Inferior parietal cortex (tissue), 1 donor: ENCODE data around the gene NEK8.
"Not testable (repeated sequence)": the region's sequence is repeated elsewhere in the genome, so short reads cannot be mapped to it uniquely, and the experiment has no call there.

Source experiments
- DNase-seq: peaks from one replicate; pipeline ENCODE4 v3.0.0-alpha.2; 2016; ENCODE audit errors: extremely low spot score

Gene NEK8

DNA sequence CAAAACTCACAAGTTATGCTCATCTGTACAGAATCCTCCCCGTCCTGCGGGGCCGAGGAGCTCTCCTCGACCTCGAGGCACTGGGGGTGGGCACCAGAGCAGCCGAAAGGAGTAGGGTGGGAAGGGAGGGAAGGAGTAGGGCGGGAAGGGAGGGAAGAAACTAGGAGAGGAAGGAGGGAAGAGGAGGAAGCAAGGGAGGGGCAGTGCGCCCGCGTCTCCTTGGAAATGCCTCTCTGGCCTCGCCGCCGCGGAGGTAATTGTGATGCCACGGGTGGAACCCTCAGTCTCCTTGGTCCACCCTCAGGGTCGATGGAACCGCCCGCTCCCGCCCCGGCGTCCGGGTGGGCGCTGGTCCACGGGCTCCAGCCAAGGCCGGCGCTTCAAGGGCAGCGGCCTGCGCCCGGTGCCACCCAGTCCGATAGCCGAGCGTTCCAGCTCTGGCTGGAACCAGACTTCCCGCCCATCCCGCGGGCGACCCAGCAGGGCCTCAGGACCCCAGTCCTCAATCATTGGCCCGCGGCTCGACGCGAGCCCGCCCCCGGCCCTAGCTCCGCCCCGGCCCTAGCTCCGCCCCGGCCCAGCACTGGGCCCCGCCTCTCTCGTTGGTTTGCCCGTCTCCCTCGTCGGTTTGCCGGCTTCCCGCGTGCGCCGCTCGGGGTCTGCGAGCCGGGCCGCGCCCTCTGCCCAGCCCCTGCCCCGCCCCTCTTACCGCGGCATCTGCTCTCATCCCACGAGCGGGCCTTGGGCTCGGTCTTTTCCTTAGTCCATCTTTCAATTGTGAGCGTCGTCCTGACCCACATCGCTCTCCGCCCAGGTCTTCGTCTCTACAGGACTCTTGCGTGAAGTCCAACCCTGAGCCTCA lies 17.5 kb upstream of the NEK8 start:
- peak; percentile 74 for DNase-seq

DNA sequence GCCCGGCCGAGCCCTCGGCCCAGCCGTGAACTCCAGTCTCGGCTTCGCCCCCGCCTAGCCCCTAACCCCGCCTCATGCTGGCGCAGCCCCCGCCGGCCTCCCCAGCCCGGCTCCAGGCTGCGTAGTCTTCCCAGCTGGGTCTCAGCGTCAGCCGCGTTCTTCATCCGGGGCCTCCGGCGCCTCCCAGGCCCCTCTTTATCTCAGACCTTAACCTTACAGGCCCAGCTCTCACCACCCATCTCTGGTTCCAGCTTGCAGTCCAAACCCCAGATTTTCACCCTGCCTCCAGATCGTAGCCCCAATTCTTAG lies 16.9 kb upstream of the NEK8 start, which contains the start of gene PROCA1:
Gene PROCA1 (minus strand): TSS at position 166 of the 309 bp plus-strand sequence. CDS start 228 bp downstream, outside the sequence.
- no peak for DNase-seq

DNA sequence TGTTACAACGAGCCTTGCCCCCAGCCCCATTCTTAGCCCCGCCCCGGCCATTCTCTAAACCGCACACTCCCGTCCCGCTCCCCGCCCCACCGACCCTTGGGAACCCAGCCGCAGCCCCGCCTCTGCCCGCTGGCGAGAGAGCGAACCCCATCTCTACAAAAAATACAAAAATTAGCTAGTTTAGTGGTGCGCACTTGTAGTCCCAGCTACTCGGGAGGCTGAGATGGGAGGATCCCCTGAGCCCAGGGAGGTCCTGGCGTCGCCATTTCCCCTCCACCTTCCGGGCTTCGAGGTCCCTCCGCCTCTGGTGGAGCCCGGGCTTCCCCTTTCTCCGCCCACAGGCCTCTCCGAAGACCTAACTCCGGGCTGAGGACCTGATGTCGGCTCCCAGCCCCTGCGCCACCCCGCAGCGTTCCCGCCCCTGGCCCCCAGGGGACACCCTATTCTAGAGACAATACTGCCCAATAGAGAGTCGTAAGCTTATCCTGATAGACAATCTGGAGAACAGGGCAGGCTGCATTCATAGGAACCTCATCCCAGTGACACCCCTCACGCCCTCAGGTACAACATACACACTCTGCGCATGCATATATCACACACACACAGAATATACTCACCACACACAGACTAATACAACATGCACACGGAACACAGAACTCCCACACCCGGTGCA lies 16.4 kb upstream of the NEK8 start:
- no peak for DNase-seq

DNA sequence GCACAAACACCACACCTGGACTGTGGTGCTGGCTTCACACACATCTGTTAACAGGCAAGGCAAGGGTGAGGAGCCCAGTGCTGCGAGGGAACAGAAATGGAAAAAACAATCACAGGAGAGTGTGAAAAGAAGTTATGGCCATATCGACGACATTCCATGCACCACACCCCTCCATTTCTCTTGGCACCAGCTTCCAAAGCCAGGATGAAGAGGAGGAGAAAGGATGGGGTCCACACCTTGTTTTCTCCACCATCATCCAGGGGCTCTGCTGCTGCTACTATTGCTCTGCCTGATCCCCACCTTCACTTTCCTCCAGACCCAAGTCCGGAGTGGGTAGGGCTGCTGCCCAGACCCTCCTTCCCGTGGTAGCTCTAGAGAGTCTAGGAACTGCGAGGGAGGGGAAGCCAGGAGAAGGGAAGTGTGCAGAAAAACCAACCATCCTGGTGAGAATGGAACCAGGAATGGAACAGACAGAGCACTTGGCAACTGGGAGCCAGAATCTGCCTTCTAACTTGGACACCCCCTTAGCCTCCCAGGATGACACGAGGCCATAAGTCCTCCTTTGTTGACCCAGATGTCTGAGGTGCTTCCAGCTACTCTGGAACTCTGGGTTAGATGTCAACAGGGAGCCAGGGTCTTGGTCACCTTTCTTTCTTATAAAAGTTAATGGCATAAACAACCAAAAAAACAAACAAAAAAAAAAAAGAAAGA lies 15.7 kb upstream of the NEK8 start:
- no peak for DNase-seq

DNA sequence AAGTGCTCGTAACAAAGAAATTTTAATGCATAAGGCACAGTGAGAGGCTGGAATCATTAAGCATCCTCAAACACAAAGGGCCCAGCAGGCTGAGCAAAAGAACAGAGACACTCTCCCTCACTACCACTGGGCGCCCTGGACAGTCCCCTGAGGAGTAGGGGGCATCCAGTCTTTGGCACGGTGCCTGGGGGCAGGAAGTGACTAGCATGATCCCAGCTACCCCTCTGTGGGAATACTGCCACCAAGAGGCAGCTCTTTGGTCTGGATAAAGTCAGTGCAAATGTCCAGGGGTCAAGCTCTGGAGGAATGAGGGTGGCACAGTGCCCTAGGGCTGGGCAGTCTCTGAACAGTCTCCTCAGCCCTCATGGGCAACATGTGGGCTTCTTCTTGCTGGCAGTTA lies 14.3 kb upstream of the NEK8 start:
- DNase-seq = no peak

DNA sequence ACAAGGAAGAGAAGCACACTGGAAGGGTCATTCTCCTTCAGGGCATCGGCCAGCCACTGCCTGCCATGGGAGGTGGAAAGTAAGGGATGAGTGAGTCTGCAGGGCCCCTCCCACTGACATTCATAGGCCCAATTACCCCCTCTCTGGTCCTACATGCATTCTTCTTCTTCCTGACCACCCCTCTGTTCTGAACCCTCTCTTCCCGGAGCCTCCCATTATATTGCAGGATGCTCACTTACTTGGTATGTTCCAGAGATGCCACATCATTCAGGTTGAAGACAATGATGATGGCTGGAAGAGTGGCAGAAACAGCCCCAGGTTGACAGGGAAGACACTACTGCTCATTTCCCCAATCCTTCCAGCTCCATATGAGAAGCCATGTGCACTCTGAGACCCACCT lies 13.4 kb upstream of the NEK8 start:
- DNase-seq = no peak

DNA sequence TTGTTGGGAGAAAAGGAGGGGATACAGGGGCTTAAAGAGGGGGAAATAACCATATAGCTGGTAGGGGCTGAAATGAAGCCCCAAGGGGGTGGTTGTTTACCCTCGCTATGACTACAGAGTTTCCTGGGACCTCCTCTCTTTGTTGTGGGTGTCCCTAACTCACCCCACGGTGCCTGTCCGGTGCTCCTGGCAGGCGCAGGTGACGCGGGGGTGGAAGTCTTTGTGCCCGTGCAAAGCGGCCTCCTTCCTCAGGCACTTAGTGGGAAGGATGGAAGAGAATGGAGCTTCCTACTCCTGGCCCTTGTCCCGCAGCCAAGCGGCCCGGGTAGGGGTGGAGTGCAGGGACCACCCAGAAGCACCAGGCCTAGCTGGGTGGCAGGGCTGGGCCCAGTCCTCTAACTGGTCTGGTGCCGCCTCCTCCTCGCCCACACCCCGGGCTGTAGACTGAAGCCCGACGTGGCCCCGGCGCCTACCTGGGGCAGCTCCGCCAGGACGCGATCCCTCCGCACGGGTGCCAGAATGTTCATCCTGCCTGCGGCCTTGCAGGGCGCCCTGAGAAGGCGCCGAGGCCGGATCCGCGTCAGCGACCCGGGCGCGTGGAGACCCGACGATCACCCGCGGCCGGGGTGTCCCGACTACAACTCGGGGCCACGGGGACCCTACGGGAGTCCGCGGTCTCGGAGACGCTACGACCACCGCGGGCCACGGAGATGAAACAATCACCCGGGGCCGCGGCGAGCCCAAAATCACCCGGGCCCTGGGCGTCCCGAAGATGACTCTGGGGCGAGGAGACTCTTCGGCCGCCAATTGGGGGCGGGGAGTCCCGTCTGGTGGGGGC lies 11.6 kb upstream of the NEK8 start:
- DNase-seq = no peak

DNA sequence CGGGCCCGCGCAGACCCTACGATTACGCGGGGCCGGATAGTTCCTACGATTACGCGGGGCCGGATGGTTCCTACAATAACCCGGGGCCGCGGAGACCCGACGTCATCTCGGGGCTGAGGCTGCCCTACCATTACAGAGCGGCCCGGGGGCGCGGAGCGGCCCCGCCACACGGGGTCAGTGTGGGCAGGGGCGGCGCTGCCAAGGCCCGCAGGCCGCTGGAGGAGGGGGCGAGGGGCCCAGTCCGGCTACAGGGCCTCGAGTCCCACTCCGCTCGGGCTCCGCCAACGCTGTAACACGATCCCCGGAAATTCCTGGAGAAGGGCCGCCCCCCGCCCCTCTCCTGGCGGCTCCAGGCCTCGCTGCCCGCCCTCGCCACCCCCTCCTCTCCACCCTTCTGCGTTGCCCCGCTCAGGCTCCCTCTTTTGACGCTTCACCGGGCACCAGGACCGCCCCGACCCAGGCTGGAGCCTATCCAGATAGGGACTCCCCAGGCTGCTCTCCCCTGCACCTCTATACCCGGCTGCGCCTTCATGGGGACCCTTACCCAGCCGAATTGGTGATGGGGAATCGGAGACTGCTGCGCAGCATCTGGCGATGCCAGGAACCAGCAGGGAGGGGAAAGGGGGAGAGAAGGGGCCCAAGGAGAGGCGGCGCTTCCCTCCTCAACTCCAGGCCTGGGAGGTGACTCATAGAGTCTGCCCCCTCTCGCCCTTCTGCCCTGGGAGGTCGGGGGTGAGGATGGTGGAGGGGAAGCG lies 10.8 kb upstream of the NEK8 start, which contains the start of gene RAB34:
Gene RAB34 (minus strand): TSS at position 291 of the 755 bp plus-strand sequence. CDS start 602 bp downstream, outside the sequence.
- no peak for DNase-seq

DNA sequence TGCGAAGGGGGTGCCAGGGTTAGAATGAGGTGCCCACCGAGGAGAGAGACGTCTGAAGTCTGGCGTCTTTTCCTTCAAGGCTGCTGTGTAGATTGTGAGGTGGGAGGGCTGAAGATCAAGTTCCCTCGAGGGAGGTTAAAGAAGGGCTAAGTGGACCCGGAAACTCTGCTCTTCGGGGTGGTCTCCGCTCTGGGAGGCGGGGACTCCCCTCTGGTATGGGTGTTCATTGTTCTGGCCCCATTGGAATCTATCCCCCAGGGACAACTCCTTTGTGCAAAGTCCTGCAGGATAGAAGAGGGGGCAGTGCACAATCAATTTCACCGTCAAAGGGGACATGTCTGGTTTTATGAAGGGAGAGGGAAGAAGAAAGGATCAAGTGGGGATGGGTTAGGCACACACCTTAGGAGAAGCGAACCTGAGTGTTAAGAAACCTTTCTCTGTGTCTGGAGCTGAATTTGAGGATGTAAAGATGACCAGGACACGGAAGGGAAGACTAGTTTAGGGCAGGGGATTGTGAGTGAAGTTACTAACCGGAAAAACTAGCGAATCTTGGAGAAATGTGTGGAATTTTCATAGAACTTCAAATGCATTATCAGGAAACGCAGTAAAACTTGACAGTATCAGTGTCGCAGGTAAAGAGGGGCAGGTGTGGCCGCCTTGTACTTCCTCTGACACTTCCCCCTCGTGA lies 10.1 kb upstream of the NEK8 start:
- no peak for DNase-seq

DNA sequence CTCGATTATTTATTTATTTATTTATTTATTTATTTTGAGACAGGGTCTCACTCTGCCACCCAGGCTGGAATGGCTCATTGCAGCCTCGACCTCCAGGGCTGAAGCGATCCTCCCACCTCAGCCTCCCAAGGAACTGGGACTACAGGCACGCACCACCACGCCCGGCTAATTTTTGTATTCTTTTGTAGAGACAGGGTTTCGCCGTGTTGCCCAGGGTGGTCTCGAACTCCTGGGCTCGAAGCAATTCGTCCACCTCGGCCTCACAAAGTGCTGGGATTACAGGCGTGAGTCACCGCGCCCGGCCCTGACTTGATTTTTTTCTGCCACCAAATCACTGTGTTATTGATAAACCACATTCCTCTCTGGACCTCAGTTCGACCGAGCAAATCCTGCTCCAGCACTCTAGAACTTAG lies 9.6 kb upstream of the NEK8 start:
- no peak for DNase-seq

DNA sequence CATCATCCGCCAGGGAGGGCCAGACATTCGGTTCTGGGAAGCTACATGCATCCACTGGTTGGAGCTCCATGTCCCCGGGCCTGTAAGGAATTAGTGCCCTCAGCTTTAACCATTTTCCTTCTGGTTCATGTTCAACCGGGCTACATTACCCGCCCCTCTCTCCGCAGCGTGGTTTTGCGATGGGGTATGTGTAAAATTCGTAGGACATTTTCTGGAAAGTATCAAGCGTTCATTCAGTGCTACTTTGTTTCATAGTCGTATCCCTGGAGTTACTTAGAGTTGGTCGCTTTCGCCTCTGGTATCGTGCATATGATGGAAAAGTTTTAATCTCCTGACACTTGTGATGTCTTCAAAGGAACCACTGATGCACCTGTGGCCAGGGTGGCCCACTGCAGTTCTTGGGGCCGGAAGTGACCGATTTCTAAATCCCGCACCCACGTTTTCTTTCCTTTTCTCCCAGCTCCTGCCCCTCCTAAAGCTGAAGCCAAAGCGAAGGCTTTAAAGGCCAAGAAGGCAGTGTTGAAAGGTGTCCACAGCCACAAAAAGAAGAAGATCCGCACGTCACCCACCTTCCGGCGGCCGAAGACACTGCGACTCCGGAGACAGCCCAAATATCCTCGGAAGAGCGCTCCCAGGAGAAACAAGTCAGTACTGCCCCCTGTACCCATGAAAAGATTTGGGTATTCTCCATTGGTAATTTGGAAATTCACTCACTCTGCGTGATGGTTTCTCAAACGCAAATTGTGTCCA lies 8.2 kb upstream of the NEK8 start:
- DNase-seq = no peak

DNA sequence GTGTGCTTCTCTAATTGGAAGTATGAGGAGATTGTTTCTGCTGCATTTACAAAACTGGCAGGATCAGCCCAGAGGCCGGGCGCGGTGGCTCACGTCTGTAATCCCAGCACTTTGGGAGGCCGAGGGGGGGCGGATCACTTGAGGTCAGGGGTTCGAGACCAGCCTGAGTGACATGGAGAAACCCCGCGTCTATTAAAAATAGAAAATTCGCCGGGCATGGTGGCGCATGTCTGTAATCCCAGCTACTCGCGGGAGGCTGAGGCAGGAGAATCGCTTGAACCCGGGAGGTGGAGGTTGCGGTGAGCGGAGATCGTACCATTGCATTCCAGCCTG lies 7.6 kb upstream of the NEK8 start:
- not testable (repeated sequence) for DNase-seq

DNA sequence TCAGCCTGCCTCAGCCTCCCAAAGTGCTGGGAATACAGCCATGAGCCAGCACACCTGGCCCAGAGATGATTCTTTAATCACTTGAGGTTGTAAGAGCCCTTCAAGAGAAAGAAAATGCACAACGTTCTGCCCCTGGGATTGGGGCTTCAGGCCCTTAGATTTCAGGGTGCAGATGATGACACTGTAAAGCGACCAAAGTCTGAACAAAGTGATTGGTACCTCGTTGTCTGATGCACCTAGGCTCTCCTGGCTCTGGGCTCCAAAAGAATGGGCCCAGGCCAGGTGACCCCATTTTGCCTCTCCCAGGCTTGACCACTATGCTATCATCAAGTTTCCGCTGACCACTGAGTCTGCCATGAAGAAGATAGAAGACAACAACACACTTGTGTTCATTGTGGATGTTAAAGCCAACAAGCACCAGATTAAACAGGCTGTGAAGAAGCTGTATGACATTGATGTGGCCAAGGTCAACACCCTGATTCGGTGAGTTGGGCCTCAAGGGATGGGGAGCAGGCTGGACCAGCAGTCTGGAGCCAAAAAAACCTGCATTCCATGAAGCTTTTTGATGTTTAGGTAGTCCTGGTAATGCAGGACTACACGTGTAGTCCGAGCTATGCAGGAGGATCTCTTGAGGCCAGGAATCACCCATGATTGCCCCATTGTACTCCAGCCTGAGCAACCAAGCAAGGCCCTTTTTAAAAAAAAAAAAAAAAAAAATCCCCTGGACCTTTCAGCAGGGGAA lies 6.0 kb upstream of the NEK8 start:
- DNase-seq = no peak

DNA sequence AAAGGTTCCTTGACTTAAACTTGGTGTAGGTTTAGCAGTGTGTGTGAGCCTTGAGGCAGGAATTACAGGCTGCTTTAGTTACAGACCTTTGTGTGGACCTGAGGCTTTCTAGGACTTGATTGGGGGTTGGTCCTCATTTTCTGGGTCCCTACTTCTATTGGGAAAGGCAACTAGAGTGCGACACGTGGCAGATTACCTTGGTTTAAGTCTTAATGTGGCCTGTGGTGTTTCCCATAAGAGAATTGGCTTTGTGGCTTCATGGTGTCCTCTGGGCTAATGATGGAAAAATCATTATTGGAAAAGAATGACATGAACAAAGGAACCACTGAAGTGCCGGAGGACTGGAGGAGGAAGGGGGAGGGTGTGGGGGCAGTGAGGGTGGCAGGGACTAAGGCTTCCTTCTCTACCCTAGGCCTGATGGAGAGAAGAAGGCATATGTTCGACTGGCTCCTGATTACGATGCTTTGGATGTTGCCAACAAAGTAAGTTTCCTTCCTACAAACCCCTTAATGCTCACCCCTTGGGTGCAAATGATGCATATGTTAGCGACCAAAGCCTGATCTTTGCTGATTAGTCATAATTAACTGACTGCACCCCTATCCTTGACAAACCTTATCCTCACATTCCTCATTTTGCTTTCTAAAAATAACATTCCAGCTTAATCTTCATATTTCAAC lies 5.3 kb upstream of the NEK8 start:
- DNase-seq = no peak

DNA sequence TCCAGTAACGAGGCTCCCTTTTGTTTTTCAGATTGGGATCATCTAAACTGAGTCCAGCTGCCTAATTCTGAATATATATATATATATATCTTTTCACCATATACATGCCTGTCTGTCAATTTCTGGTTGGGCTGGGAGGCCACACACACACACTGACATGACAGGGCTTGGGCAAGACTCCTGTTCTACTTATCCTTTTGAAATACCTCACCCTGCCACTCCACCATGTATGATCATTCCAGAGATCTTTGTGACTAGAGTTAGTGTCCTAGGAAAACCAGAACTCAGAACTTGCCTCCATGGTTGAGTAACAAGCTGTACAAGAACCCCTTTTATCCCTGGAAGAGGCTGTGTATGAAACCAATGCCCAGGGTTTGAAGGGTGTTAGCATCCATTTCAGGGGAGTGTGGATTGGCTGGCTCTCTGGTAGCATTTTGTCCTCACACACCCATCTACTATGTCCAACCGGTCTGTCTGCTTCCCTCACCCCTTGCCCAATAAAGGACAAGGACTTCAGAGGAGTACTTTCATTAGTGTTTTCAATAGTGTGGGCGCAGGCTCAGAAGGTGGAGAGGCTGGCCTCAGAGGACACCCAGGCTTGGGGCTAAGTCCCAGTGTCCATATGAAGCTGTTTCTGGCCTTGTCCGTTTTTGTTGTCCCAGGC lies 4.6 kb upstream of the NEK8 start:
- DNase-seq = not testable (repeated sequence)

DNA sequence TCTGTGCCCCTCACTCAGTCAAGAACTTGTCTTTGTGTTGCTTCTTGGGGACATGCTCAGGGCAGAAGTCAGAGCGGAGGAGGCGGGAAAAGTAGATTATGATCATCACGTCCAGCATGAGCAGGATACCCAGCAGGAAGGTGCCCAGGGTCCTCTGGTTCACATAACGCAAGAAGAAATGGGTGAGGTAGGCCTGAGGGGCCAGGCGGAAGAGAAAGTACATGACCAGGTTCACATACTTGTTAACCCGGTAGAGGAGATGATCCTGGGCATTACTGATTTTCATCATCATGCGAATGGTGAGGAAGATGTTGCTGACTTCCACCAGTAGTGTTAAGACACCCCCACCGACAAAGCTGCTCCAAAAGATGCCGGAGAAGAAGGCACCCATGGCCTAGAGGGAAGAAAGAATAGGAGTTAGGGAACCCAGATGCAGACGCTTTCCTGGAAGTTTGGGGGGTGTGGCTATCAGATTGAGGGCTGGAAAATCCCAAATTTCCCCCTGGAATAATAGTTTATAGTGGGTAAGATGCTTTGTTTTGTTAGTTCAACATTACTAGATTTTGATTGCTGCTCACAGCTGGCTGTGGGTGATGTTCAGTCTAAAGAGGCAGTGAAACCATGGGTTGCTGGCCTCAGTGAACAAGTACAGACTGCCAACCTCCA lies 4.0 kb upstream of the NEK8 start:
- DNase-seq = no peak

DNA sequence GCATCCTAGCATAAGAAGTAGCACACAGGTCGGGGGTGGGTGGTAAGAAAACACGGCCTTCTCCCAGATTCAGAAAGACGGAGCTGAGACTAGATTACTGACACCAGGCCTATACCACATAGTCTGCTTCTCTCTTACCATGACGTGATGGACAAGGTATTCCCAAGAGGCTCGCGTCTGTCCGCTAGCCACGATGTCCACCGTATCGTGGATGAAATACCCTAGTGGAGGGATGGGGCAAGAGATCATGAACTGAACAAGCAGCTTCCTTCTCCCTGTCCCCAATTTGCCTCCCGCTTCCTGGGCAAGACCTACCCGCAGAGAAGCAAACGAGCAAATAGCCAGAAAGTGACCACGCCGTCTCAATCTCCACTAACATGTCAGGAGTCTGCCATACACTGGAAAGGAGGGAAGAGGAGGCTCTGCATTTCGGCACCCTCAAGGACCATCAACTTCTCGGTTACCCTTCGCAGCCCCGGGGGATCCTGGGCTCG lies 3.4 kb upstream of the NEK8 start:
- peak; percentile 11 for DNase-seq
